ENCODE results near the gene CYREN.

DNA sequence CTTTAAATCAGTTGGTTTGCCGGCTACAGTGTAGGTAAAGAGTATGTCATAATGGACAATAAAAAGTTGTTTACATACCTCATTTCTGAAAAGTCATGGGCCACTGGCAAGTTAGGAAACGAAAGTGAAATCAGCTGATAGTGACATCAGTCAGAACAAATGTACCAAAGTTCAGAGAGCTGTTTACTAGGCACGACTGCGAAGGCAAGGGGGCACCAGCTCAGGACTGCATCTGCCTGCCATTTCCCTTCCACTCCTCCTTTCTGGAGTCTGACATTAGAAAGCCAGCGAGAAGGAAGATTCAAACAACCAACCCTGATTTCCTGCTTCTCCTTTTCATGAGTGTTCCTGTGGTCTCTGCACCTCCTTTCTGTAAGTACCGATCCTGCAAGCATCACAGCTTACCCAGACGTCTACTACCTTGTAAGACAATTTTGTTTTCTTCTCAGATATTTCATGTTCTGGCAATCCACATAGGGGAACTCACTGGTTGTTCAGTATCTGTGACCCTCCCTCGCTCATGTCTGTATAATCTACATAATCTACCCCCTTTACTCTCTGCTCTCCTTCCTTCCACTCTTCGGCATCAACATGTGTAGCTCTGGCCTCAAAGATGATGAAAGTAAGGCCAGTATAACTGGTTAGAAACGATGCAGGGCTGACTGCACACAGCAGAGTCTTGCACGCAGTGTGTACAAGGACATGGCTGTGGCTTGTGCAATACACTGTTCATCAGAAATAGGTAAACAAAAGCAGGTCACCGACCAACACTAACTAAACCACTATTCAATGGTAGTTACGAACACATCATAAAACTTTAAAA lies 22.4 kb downstream of the CYREN start, which contains the start of gene TMEM140:
- TF ChIP-seq, protein P1, sequence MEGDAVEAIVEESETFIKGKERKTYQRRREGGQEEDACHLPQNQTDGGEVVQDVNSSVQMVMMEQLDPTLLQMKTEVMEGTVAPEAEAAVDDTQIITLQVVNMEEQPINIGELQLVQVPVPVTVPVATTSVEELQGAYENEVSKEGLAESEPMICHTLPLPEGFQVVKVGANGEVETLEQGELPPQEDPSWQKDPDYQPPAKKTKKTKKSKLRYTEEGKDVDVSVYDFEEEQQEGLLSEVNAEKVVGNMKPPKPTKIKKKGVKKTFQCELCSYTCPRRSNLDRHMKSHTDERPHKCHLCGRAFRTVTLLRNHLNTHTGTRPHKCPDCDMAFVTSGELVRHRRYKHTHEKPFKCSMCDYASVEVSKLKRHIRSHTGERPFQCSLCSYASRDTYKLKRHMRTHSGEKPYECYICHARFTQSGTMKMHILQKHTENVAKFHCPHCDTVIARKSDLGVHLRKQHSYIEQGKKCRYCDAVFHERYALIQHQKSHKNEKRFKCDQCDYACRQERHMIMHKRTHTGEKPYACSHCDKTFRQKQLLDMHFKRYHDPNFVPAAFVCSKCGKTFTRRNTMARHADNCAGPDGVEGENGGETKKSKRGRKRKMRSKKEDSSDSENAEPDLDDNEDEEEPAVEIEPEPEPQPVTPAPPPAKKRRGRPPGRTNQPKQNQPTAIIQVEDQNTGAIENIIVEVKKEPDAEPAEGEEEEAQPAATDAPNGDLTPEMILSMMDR (IDR thresholded peaks at IDR 0.05 in 8 of 11, conservative IDR thresholded peaks at IDR 0.05 in 3 of 11): peak in 2 of 11 experiments; percentile 22 to 30
- TF ChIP-seq POLR2A (IDR thresholded peaks at IDR 0.05): peak; percentile 63 to 96 (median 81)
